NCI-H226 (cell line): Measurements from ENCODE around the gene AK1.

Source experiments
- DNase-seq: peaks from one replicate; pipeline ENCODE4 v3.0.0-alpha.2; 2015

AK1 gene

DNA sequence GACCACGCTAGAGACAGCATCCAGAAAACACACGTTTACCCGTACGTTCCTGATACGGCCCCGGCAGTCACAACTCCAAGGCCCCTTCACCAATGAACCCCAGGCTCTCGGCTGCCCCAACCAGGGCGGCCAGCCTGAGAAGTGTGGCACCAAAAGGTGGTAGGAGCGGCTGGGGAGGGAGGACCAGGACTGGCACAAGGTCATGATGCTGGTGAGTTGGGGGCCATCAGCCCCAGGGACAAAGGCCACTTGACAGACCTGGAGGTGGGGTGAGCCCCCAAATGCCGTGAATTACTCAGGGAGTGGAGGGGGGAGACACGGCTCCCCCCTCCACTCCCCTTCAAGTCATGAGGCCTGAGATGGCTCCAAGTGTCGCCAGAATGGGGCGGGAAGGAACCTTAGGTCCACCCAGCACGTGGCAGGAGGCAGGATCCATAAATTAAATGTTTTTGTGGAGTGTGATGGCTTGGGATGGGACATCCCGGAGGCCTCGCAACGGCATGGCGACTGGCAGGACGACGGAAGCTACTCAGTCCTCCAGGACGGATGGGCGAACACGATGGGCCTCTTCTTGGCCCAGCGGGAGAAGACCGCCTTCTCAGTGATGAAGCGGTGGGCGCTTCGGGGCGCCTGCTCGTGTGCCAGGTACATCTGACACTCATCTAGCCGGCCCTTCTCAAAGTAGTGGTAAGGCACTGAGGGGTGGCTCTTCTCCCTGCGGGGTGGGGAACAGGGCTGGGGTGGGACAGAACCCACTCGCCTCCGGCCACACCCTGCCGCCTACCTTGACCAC is 30.6 kb upstream of the AK1 start:
- DNase-seq = no peak

DNA sequence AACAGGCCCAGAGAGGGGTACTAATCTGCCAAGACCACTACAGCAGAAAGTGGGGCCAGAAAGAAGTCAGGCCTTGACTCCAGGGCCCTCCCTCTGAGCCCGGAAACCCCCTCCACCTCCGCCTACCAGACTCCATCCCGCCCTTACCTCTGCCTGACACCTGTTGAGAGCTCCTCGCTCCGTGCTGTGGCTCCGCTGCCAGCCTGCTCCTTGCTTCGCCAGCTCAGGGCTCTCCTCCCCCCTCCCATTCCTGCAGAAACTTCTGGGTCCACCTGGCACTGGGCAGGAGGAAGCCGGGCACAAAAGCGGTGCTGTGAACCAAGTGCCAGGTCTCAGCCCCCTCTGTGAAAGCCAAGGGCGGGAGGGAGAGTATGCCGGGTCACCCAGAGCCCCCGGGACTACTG is 28.3 kb upstream of the AK1 start:
- no peak for DNase-seq

DNA sequence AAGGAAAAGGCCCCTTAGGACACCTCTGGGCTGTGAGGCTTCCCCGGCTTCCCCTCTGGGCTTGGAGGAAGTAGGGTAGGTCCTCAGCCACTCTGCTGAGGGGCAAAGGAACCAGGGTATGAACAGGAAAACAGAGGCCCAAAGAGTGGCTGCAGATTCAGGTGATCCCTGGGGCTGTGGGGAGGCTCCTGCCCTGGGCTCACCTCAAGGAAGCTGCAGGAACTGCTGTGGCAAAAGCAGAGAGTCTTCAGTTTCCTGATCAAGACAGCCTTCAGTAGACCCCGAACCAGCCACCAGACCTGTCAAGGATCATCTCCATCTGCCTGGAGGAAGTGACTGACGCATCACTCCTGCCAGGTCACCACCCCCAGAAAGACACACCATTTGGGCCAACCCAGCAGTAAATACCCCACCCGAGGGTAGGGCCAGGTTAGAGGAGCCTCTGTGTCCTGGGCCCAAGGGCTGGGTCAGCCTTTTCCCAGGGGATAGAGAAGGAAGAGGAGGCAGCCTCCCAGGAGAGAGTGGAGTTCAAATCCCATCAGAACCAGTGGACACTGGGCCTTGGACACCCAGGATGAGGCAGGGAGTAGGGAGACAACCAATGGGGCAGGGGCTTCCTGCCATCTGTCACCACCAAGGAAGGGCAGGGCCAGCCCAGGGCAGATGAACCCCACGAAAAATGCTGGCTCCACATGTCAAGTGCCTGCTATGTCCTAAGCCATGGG is 27.7 kb upstream of the AK1 start:
- no peak for DNase-seq

DNA sequence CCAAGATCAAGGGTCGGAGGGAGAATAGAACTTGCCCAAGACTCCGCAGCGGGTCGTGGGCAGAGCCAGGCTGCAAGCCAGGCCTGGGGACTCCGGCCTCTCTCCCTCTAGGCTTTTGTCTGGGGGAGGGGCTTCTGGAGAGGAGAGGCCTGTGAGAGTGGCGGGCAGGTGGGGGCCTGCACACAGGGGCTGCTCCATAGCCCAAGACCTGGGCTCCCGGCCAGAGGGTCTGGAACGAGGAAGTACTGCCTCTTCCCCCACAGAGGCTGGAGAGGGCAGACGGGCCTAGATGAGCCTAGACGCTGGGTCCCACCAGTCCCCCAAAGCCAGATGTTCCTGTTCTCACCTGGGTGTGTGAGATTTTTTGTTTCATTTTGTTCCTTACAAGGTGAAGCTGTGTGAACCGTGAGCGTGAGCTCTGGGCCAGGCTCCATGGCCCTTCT is 27.1 kb upstream of the AK1 start:
- DNase-seq = no peak

DNA sequence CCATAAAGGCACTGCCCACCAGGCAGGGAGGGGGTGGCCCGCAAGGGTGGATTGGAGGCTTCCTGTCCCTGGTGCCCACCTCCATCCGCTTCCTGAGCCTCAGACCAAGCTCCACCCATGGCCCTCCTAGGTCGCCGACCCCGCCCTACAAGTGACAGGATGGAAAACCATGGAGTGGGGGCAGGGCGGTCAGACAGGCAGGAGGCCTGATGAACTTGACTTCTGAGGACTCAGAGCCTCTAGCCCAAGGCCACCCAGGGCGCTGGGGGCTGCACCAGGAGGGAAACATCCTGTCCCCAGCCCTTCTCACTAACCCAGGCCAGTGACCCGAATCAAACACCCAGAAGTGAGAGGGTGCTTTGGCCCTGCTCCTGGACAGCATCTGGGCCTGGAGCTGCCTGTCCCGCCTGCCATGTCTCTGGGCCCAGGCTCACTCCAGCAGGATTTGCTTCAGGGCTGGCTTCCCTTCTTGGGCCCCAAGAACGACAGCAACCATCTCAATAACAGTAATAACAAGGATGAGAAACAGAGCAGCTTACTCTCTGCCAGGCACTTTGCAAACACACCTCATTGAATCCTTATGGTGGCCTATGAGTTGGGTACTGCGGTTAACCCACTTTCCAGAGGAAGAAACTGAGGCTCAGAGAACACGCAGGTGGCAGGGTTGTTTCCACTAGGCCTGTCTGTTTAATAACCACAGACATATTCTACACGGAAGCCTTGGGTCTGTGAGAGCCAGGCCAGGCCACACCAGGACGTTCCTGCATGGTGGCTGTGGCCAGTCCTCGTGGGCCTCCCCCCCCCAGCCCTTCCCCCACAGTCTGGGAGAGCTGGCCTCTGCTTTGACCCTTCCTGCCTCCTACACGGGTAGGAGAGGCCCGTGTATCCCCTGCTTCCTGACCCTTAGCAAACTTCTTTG is 26.3 kb upstream of the AK1 start:
- DNase-seq = no peak

DNA sequence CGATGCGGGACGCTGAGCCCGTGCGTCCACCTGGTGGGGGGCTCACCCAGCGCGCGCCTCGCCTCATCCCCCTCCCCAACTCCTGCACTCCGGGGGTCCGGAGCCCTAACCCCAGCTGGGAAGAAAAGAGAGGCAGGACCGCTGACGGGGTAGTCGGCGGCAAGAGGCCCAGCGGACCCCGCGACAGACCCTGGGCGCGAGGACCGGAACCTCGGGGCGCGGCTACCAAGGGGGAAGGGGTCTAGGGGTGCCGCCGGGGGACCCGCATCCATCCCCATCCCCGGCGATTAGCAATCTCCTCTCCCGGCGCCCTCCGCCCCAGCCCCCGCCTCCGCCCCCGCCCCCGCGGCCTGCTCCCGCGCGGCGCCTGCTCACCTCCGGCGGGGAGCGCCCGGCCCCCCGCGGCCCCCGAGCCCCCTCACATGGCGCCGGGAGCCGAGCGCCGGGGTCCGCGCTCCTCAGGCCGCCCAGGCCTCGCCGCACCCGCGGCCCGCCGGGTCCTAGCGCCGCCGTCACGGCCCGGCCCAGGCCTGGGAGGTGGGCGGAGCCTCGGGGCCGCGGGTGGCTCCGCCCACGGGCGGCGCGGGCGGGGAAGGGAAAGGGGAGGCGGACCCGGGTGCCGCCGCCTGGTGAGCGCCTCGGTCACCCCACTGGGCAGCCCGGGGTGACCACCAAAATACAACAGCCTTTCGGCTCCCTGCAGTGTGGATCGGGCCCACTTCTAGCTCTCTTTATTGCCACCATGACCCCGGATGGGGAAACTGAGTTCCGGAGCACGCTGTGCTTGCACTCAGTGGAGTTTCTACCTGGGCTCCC is 21.9 kb upstream of the AK1 start, which contains the start of gene ST6GALNAC6:
TSS of gene ST6GALNAC6 (minus strand) at position 476 of the 816 bp plus-strand sequence. CDS start 1,622 bp downstream, outside the sequence.
- peak; percentile 65 for DNase-seq

DNA sequence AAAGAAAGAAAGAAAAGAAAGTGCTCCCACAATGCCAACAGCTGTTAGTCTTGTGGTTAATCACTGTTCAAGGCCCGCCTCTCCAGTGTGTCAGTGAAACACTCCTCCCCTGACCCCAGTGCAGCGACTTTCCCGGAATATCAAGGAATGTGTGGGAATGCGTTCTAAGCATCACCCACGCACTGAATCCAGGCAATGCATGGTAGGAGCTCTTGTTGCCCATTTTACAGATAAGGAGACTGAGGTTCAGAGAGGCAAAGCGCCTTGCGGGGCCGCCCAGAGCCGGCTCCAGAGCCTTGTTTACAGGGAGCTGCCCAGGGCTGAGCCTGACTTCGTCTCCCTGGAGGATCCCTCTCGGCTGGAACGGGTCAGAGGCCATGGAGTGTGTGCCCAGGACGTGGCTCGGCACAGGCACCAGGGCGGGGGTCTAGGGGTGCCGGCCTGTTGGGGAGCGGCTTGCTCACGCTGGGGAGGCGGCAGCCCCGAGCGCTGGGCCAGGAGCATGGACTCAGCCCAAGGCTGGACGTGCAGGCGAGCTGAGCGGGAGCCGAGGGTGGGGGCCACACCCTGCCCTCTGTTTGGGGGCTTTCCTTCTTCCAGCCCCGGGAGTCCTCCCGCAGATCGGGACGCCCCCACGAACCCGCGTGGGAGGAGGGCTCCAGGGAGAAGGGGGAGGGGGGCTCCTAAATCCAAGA is 21.1 kb upstream of the AK1 start:
- DNase-seq = peak; percentile 77

DNA sequence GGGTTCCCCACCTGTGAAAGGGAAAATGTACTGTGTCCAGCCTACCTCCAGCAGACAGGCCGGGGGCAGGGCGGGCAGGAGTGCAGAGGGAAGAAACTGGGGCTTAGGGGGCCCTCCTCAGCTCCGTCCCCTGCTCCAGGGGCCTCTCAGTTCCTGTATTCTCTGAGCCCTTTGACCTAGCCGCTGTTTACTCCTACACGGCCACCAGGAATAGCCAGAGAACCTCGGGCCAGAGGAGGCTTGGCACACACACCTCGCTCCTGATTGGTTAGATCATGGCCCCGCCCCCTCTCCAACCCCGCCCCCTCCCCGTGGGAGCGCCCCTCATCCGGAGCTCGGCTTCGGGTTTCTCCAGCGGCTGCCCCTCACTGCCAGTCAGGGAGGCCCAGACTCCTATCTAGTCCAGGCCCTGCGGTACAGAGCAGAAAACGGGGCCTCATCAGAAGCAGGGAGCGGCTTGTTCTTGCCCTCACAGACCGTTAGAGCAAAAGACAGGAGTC is 19.8 kb upstream of the AK1 start:
- peak; percentile 75 for DNase-seq

DNA sequence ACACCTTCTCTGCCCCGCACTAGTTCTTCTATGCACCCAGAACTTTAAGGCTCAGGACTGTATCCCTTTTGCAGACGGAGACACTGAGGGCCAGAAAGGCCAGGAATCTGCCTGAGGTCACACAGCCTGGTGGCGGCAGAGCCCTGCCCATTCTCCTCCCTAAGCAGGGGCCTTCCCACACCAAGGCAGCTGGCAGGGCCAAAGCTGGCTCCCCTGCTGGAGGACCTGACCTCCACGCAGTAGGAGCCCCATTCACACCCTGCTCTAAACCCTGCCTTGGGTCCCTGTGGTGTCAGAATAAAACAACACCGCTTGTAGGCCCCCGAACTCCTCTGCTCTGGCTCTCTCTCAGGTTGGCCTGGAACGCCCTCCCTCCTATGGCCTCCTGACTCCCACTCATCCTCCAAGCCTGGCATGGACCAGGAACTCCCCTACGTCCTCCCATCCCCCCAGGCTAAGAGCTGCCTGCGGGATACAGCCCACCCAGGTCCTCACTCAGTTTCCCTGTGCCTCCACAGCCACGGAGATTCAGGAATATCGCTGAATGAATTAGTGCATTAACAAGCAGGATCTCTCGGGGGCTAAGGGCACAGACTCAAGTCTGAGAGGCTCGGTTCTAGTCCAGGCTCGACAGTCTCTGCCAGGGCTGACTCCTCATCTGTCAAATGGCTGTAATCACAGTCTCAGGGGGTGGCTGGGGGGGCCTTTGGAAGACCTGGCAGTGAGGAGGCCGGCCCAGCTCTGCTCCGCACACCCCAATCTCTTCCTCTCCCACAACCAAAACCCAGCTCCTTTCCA is 19.1 kb upstream of the AK1 start:
- no peak for DNase-seq

DNA sequence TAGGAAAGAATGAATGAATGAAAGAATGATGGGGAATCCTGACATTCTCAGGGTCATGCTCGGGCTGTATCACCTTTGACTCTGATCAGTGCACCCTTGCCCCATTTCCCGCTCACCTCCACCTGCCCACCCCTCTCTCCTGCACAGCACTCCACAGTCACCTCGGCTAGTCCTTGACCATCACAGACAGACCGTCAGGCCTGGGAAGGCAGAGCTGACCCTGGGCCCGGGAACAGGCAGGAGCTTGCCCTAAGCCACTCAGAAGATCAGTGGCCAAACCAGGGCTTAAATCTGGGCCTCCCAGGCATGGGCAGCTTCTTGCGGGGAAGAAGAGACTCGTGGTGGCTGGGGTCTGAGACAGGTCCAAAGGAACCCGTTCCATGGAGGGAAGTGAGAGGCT is 18.3 kb upstream of the AK1 start:
- DNase-seq = no peak

DNA sequence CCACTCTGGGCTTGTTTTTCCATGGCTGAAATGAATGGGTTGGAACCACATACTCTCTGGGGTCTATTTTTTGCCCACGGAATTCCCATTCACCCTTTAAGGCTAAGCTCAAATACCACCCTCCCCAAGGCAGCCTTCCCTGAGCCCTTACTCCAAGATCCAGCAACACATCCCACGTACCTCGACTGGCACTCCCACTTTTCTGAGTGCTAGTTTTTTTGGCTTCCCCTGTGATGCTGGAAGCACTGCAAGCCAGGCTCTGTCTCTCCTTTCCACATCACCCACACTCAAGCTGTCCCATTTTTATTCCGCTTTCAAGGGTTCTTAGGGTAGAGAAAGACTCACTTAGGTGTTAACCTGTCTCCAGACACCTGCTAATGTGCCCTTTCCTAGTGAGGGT is 15.9 kb upstream of the AK1 start:
- no peak for DNase-seq

DNA sequence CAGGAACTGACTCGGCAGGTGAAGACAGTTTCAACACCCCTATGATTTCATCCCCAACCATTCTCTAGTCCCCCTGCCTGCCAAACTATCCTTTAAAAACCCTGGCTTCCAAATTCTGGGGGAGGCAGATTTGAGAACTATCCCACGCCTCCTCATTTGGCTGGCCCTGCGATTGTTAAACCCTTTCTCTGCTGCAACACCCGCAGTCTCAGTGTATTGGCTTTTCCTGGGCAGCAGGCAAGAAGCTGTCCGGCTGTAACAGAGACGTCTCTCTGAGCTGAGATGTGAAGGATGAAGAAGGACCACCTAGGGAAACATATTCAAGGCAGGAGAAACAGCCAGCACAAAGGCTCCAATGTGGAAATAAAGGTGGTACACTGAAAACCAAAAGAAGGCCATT is 15.4 kb upstream of the AK1 start:
- DNase-seq = no peak

DNA sequence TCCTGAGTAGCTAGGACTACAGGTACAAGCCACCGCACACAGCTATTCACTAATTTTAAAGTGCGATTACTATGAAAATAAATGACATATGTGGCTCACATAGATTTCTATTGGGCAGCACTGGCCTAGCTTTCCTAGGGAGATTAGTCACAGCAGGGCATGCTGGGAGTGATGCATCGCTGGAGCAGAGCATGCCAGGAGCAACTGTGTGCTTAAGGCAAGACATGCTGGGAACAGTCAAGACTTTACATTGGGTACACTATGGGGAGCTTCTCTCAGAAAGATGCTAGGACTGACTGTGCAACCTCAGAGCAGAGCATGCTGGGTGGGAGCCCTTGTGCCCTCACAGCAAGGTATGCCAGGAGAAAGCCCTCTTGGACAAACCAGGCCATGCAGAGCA is 12.6 kb upstream of the AK1 start:
- DNase-seq = no peak

DNA sequence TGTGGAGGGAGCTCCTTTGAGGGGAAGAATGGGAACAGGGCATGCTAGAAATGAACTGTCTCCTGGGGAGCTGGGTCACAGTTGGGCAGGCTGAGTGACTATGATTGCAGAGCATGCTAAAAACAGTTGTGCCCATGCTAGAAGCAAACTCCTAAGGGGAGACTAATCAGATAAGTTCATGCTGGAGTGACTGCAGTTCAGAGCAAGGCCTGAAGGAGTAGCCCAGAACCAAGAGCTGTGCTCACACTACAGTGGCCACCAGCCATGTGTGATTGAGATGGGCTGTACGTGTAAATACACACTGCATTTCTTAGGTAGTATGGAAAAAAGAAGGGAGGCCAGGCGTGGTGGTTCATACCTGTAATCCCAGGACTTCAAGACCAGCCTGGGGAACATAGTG is 10.3 kb upstream of the AK1 start:
- no peak for DNase-seq

DNA sequence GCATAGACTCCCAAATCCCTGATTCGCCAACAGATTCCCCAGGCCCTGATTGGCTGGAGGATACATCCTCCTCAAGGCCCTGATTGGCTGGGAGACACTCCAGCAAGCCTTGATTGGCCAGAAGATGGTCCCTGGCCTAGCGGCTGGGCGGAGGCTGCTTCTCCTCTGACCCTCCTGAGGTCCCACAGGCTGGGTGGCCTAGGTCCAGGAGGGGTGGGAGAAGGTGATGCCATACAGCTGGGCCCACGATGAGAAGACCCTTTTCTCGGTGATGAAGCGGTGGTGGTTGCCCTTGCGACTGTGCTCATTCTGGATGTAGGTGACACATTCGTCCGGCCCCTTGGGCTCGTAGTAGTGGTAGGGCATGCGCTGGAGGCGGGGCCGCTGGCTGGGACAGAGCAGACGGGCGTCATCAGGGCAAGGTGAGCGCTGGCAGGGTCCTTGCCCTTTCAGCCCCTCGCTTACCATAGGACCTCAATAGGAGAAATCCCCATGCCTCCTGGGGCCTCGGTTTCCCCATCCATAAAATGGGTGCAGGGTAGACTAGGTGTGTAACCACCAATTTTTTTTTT is 9.0 kb upstream of the AK1 start:
- no peak for DNase-seq

DNA sequence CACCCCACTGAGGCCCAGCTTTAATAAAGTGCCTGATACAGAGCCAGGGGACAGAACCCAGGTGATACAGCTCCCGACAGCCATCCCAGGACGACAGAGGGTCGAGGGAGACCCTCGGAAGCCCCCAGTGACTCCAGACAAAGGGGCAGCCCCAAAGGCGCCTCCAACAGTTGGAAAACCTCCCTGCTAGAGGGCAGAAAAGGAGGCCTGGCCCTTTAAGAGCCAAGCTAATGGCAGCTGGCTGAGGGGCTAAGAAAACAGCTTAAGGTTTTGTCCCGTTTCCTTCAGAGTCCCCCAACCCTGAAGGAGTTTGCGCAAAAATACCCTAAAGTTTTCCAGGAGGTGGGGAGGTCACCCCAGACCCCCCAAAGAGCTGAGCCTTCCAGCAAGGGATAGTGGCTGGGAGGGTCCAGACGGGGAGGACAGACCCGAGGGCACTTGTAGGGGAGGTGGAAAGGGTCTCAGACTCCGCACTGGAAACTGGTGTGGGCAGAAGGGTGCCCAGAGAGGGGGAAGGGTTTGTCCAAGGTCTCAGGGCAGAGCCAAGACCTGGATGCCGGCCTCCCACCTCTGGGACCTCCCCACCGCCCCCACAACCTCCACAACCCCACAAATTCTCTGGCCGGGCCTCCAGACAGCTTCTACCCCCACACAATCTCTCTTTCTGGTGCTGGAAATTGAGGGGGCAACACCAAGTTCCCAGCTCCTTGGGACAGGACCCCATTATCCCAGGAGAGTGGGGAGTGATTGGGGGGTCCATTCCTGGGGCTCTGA is 8.2 kb upstream of the AK1 start:
- DNase-seq = no peak

DNA sequence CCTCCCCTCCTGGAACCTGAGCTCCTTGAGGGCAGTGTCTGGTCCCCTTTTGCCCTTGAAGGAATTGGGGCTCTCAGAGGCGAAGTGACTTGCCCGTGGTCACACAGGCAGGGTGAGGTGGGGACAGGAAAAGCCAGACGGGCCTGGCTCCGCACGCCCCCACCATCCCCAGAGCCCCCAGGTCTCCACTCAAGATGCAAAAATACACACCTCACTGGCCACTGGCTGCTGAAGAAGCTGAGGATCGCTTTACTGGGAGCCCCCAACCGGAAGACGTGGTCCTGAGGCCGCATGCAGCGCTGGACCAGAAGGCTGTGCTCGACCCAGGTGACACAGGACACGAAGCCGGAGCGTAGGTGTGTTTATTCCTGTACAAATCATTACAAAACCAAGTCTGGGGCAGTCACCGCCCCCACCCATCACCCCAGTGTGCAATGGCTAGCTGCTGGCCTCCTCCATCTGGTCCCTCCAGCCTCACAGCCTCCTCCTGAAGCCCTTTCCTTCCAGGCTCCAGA is 7.6 kb upstream of the AK1 start:
- no peak for DNase-seq

DNA sequence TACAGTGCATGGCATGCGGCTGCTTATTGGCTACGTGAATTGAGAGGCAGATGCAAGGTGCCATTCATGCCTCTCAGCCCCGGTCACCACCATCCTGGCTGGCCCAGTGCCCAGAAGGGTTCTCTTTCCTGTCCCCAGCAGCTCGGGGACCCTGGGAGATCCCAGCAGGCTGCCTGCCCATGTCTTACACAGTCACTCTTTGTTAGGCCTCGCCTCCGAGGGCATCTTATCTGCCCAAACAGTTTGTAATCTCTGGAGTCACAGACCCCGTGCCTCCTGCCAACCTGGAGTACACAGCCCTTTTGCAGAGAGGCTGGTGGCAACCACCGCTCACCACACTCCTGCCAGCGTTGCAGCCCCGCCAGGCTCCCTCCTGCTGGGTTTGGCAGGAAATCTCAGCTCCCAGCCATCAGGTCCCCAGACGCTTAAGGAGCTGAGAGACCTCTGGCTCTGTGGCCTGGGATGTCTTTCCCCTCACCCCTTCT is 7.0 kb upstream of the AK1 start:
- no peak for DNase-seq

DNA sequence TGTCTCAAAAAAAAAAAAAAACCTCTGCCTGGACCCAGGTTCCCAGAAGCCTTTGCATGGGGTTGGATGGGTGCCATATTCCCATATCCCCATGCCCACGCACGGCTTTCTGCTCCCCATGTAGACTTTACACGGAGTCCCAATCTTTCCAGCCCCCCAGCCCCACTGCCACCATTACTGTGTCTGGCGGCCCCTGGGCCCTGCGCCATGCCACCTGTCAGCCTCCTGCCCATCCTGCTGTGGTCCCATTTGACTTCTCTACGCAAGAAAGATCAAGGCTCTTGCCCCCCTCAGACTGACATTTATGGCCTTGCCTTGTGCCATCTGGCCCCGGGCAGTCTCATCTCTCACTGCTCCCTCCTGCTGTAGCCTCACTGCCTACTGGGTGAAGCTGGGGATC is 6.5 kb upstream of the AK1 start:
- no peak for DNase-seq
